Measurements from ENCODE around the gene TAF11.

DNA sequence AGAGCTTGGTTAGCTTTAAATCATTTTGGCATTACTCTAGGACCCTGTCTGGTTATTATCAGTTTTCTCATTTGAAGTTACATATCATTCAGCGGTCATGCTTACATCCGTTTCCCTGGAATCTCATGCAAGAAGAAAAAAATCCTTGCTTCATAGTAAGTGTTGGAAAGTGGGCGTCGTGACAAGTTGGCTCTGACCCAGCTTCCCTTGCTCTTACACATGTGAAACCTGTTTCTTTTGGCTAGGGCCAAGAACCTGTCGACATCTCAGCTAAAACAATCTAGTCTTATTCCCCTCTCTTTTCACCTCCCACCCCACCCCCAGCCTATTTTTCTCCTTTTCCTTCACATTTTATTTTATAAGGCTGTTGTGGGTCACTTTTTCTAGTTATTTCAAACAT, 46.7 kb upstream of the TAF11 start:
- TF ChIP-seq CTCF (conservative IDR thresholded peaks at IDR 0.05; ENCODE audit: low read depth, low read length) (no peak), EZH2 (IDR thresholded peaks at IDR 0.05; ENCODE audit: borderline replicate concordance, low read depth, low read length, poor library complexity, severe bottlenecking) (no peak)

All from A673 (cell line).